IMR-90 (cell line): ENCODE measurements around the gene SLC66A1. TPM values are rescaled to one million over a fixed set of nuclear protein-coding genes. Genes with fewer than 3 reads are reported as not detected.

Experiments
- ATAC-seq: fragments of 200-7000 bp; cut with Tn5 transposase; 2 replicates; pipeline ENCODE4 v1.9.1; 2020; ENCODE audit warnings: low read depth, mild to moderate bottlenecking, moderate library complexity
- BruUV-seq: library from RNA; stranded (reverse); fragments of 400-500 nt; replicated peaks from 2 replicates; lab custom pipeline; 2021; lab: Mats Ljungman, UMichigan
- CTCF ChIA-PET: fragments of 300-600 bp; formaldehyde crosslinking; extraction: SDS; loops from one replicate; lab custom pipeline; 2021; ENCODE audit warnings: antibody characterized with exemption; lab: Yijun Ruan, JAX
- POLR2A ChIA-PET: fragments of 300-600 bp; sonication (Branson Sonifier 250); formaldehyde crosslinking; loops from one replicate; lab custom pipeline; 2022; ENCODE audit warnings: antibody characterized with exemption; ENCODE audit not compliant: unreplicated experiment; lab: Charles Lee
- DNase-seq: peaks from one replicate; pipeline ENCODE4 v3.0.0; 2013
- H2AFZ ChIP-seq: replicated peaks from 2 replicates; pipeline ENCODE3; 2013; ENCODE audit warnings: low read length, mild to moderate bottlenecking; ENCODE audit not compliant: poor library complexity
- H2AK5ac ChIP-seq: 2 replicates; pipeline ENCODE4 v1.6.1; 2013; ENCODE audit warnings: low read depth, low read length, inconsistent platforms
- H2AK9ac ChIP-seq: replicated peaks from 2 replicates; pipeline ENCODE3; 2013; ENCODE audit warnings: mild to moderate bottlenecking, low read depth, low read length, moderate library complexity; ENCODE audit not compliant: poor library complexity
- H2BK120ac ChIP-seq: 2 replicates; pipeline ENCODE4 v1.6.1; 2013; ENCODE audit warnings: low read depth, low read length, inconsistent platforms
- H2BK15ac ChIP-seq: 3 replicates; pipeline ENCODE4 v1.6.1; 2013; ENCODE audit warnings: low read depth, low read length, inconsistent platforms
- H2BK20ac ChIP-seq: 2 replicates; pipeline ENCODE4 v1.6.1; 2013; ENCODE audit warnings: low read depth, mild to moderate bottlenecking, inconsistent platforms, low read length, moderate library complexity
- H2BK5ac ChIP-seq: 2 replicates; pipeline ENCODE4 v1.6.1; 2013; ENCODE audit warnings: mild to moderate bottlenecking, low read depth, low read length, inconsistent platforms; ENCODE audit not compliant: poor library complexity, severe bottlenecking
- H3K14ac ChIP-seq: replicated peaks from 2 replicates; pipeline ENCODE4 v1.6.1; 2013; ENCODE audit warnings: low read depth, low read length, inconsistent platforms
- H3K18ac ChIP-seq: 2 replicates; pipeline ENCODE4 v1.6.1; 2013; ENCODE audit warnings: low read depth, low read length, control low read depth
- H3K23ac ChIP-seq: 2 replicates; pipeline ENCODE4 v1.6.1; 2013; ENCODE audit warnings: low read depth, low read length, inconsistent platforms
- H3K27ac ChIP-seq: 2 replicates; pipeline ENCODE4 v1.5.1; 2013; ENCODE audit warnings: mild to moderate bottlenecking, control low read depth, low read length; ENCODE audit not compliant: insufficient read depth
- H3K27me3 ChIP-seq: 2 replicates; pipeline ENCODE4 v1.6.1; 2013; ENCODE audit warnings: low read length; ENCODE audit not compliant: control insufficient read depth, insufficient read depth
- H3K36me3 ChIP-seq: 2 replicates; pipeline ENCODE4 v1.6.1; 2013; ENCODE audit warnings: low read length, mixed read lengths; ENCODE audit not compliant: control insufficient read depth, insufficient read depth
- H3K4ac ChIP-seq: 2 replicates; pipeline ENCODE4 v1.6.1; 2013; ENCODE audit warnings: low read depth, low read length, inconsistent platforms
- H3K4me1 ChIP-seq: 2 replicates; pipeline ENCODE4 v1.6.1; 2013; ENCODE audit warnings: low read length, mixed read lengths; ENCODE audit not compliant: control insufficient read depth, insufficient read depth
- H3K4me2 ChIP-seq: 2 replicates; pipeline ENCODE4 v1.6.1; 2013; ENCODE audit warnings: low read depth, mild to moderate bottlenecking, control low read depth, low read length, moderate library complexity
- H3K4me3 ChIP-seq: 2 replicates; pipeline ENCODE4 v1.5.1; 2013; ENCODE audit warnings: low read depth, mild to moderate bottlenecking, control low read depth, low read length, moderate library complexity; ENCODE audit not compliant: insufficient read depth
- H3K56ac ChIP-seq: 2 replicates; pipeline ENCODE4 v1.6.1; 2013; ENCODE audit warnings: low read length, inconsistent platforms; ENCODE audit not compliant: insufficient read depth; ENCODE audit errors: extremely low read depth
- H3K79me1 ChIP-seq, 2 experiments: 2 replicates each; pipeline ENCODE4 v1.6.1; 2013; ENCODE audit warnings: low read length in 2 of 2, inconsistent platforms in 1 of 2, low read depth in 1 of 2
- H3K9ac ChIP-seq: 2 replicates; pipeline ENCODE4 v1.6.1; 2013; ENCODE audit warnings: low read depth, low read length, control low read depth
- H3K9me1 ChIP-seq: 2 replicates; pipeline ENCODE4 v1.6.1; 2013; ENCODE audit warnings: low read length, inconsistent platforms; ENCODE audit not compliant: insufficient read depth
- H3K9me3 ChIP-seq: 2 replicates; pipeline ENCODE4 v1.6.1; 2013; ENCODE audit warnings: low read length; ENCODE audit not compliant: control insufficient read depth, insufficient read depth
- H4K20me1 ChIP-seq: 2 replicates; pipeline ENCODE4 v1.6.1; 2013; ENCODE audit warnings: low read length, inconsistent platforms; ENCODE audit not compliant: insufficient read depth
- H4K5ac ChIP-seq: 2 replicates; pipeline ENCODE4 v1.6.1; 2013; ENCODE audit warnings: mild to moderate bottlenecking, low read depth, low read length, control low read depth
- H4K8ac ChIP-seq, 2 experiments: 2 replicates each; pipeline ENCODE4 v1.6.1; 2013; ENCODE audit warnings: low read depth in 2 of 2, low read length in 2 of 2, control low read depth in 1 of 2, inconsistent platforms in 1 of 2
- H4K91ac ChIP-seq: 2 replicates; pipeline ENCODE4 v1.6.1; 2013; ENCODE audit warnings: low read depth, low read length, inconsistent platforms; ENCODE audit not compliant: insufficient read depth
- CEBPB ChIP-seq: IDR thresholded peaks from 2 replicates; pipeline ENCODE4 v1.6.1; 2012; ENCODE audit warnings: low read depth, low read length, improper control_type of control experiment
- MAFK ChIP-seq: IDR thresholded peaks from 2 replicates; pipeline ENCODE4 v1.6.1; 2012; ENCODE audit warnings: low read depth, low read length, improper control_type of control experiment
- RCOR1 ChIP-seq: IDR thresholded peaks from 2 replicates; pipeline ENCODE4 v1.6.1; 2012; ENCODE audit warnings: mild to moderate bottlenecking, low read length, improper control_type of control experiment; ENCODE audit not compliant: insufficient replicate concordance
- WGBS, 2 experiments: methylation state at CpG; one replicate each; pipeline versions ENCODE4 v1.1.5 to v1.1.7; 2013; ENCODE audit warnings: missing lambda C conversion rate in 2 of 2; ENCODE audit not compliant: insufficient read length in 1 of 2; ENCODE audit errors: extremely low coverage in 2 of 2; 5-methylcytosine and 5-hydroxymethylcytosine counted together
- dilution Hi-C: fragments of 300-500 bp; cut with HindIII; formaldehyde crosslinking; loops from one replicate; pipeline ENCODE4 v1.14.3; 2018; ENCODE audit warnings: low sequenced_read_pairs; ENCODE audit not compliant: unreplicated experiment
- in situ Hi-C: fragments of 300-500 bp; cut with MboI; formaldehyde crosslinking; loops from 3 replicates; pipeline ENCODE4 v1.14.3; 2019; ENCODE audit warnings: low sequenced_read_pairs, inconsistent platforms, mixed read lengths
- intact Hi-C: fragments of 100-400 bp; cut with micrococcal nuclease; formaldehyde crosslinking; loops from 2 replicates; pipeline ENCODE4 v1.10.0; 2022
- polyA plus RNA-seq, 3 experiments: library from polyadenylated mRNA; depleted of rRNA; stranded (reverse); fragments of >200 nt; gene quantifications; 2 replicates each; pipeline ENCODE4 v1.2.3, GENCODE V29; 2012; ENCODE audit warnings: low replicate concordance in 1 of 3
- total RNA-seq: library from RNA; depleted of rRNA; stranded (reverse); fragments of >200 nt; gene quantifications from 2 replicates; pipeline ENCODE4 v1.2.3, GENCODE V29; 2012

Gene SLC66A1
- total and polyA plus RNA-seq, 2 of the 4 experiments (the other 2 are of a cell fraction): 6.8 to 18.9 TPM

DNA sequence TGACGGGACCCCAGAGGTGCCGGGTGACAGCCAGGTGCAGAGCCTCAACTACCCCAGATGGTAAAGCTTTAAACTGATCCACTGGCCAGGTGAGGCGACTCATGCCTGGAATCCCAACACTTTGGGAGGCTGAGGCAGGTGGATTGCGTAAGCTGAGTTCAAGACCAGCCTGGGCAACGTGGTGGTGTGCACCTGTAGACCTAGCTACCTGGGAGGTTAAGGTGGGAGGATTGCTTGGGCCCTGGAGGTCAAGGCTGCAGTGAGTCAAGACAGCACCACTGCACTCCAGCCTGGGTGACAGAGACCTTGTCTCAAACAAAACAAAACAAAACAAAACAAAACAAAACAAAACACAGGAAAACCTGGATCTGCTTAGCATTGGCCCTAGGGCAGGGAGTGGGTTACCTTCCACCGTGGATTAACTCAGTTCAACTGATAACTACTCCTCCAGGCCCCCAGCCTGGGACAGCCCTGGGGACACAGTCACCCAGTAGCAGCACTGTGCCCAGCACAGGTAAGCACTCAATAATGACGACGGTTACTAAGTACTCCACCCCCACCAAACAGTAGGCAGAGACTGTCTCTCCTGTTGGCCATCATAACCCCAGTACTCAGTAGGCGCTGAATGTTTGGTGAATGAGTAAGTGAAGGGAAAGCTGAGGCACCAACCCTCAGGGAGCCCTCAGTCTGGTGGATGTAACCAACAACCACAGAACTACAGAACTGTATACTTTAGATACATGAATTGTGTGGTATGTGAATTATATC is 21.6 kb downstream of the SLC66A1 start:
- in situ Hi-C loops: no loop called here
- Histone ChIP-seq H3K9ac (no peak overlapping the region), H2AFZ (no peak overlapping the region), H2AK9ac (no peak overlapping the region), H2BK20ac (no peak overlapping the region), H3K4me3 (no peak overlapping the region), H4K5ac (no peak overlapping the region), H3K27me3 (no peaks in the 10 kb centered on the region), H2AK5ac (no peak overlapping the region), H4K8ac (no peak overlapping the region), H3K79me1 (peaks cover 0 to 6% of the 10 kb centered on the region in 2 experiments; a peak in 1 of 4 replicates), H3K9me1 (peaks cover 9% of the 10 kb centered on the region; the same call in 1 of the 2 replicates), H3K4ac (no peak overlapping the region), H2BK120ac (no peak overlapping the region), H3K27ac (no peak overlapping the region), H3K4me2 (no peak overlapping the region), H2BK15ac (no peak overlapping the region), H3K36me3 (peaks cover 20% of the 10 kb centered on the region), H3K4me1 (no peaks in the 10 kb centered on the region), H3K14ac (no peak overlapping the region), H3K56ac (no peak overlapping the region), H3K9me3 (no peaks in the 10 kb centered on the region), H3K18ac (no peak overlapping the region), H4K91ac (no peak overlapping the region), H2BK5ac (no peak overlapping the region), H4K20me1 (peaks cover 5% of the 10 kb centered on the region), H3K23ac (no peak overlapping the region)
- no peak for DNase-seq
- WGBS, 2 experiments: no CpG with 5 or more reads among the region's 9 CpGs
- dilution Hi-C loops: no loop called here
- ChIA-PET POLR2A (no interaction called here), CTCF (no interaction called here)
- peak; percentile 24; the same call in 1 of the 2 replicates for ATAC-seq
- TF ChIP-seq CEBPB (peak; percentile 55; the same call in 1 of the 2 replicates), RCOR1 (no peak), MAFK (no peak)
- BruUV-seq: no TSS peak
- intact Hi-C loops: no loop called here
